ENCODE results near the gene MOV10. TPM values are rescaled to one million over a fixed set of nuclear protein-coding genes. Genes with fewer than 3 reads are reported as not detected.

The MOV10 gene
- total RNA-seq, 1 donor from 2014 or later = 36.4 TPM

GRCh38 chr1:112711670-112712069 lies 37.2 kb downstream of the MOV10 start:
- H3K9me3 Mint-ChIP-seq = no peaks in the 10 kb centered on the region
- ATAC-seq (ENCODE audit: low read depth) = no peak
- POLR2A ChIA-PET = no interaction called here
- DNase-seq = no peak
- TF ChIP-seq CTCF (IDR thresholded peaks at IDR 0.05) = no peak
- H3K4me3 Mint-ChIP-seq = no peak overlapping the region
- no peaks in the 10 kb centered on the region for H3K36me3 Mint-ChIP-seq (ENCODE audit: low read depth)
- CTCF ChIA-PET = interaction anchor here (4.8 to 6.5 kb wide), 2 partner anchors 210 to 320 kb away, joined by 48 to 50 read pairs; no protein-coding TSS in a partner anchor
- peaks cover 34% of the 10 kb centered on the region for H3K4me1 Mint-ChIP-seq
- H3K27ac Mint-ChIP-seq = no peak overlapping the region
- intact Hi-C loops (cut with micrococcal nuclease) = loop anchor here (10.0 kb wide), 1 partner anchor 1213 kb away; the partner anchor contains the start of gene HIPK1
- H3K27me3 Mint-ChIP-seq = no peaks in the 10 kb centered on the region

DNA sequence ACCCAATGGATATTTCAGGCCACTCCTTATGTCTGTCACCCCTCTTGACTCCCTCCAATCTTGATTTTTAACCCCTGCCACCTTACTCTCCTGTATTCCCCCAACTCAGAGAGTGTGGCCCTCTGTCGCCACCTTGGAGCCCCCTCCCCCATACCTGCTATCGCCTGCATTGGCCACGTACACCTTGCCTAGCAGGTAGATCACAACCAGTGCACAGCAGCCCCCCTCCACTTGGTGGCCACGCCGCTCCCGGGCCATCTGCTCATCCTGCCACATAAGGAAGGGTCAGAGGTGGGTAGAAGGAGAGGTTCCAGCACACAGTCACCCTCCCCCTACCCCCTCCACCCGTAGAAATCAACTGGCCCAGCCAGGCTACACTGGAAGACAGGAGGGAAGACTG lies 37.7 kb downstream of the MOV10 start:
- DNase-seq = no peak
- Mint-ChIP-seq H3K27ac (no peak overlapping the region), H3K27me3 (no peaks in the 10 kb centered on the region), H3K4me1 (peaks cover 35% of the 10 kb centered on the region), H3K9me3 (no peaks in the 10 kb centered on the region), H3K36me3 (ENCODE audit: low read depth) (no peaks in the 10 kb centered on the region), H3K4me3 (no peak overlapping the region)
- intact Hi-C loops (cut with micrococcal nuclease) = loop anchor here (10.0 kb wide), 1 partner anchor 1213 kb away; the partner anchor contains the start of gene HIPK1
- POLR2A ChIA-PET = no interaction called here
- TF ChIP-seq CTCF (IDR thresholded peaks at IDR 0.05) = no peak
- CTCF ChIA-PET = interaction anchor here (0.7 to 6.5 kb wide), 2 partner anchors 211 to 1226 kb away, joined by 3 to 50 read pairs; no protein-coding TSS in a partner anchor
- no peak for ATAC-seq (ENCODE audit: low read depth)

- Mint-ChIP-seq H3K36me3 (ENCODE audit: low read depth) (no peaks in the 10 kb centered on the region), H3K27ac (peak overlapping the region; percentile 61)
- ATAC-seq (ENCODE audit: low read depth) = no peak
These were observed 38.3 kb downstream of the MOV10 start for GRCh38 chr1:112712701-112713128.

DNA sequence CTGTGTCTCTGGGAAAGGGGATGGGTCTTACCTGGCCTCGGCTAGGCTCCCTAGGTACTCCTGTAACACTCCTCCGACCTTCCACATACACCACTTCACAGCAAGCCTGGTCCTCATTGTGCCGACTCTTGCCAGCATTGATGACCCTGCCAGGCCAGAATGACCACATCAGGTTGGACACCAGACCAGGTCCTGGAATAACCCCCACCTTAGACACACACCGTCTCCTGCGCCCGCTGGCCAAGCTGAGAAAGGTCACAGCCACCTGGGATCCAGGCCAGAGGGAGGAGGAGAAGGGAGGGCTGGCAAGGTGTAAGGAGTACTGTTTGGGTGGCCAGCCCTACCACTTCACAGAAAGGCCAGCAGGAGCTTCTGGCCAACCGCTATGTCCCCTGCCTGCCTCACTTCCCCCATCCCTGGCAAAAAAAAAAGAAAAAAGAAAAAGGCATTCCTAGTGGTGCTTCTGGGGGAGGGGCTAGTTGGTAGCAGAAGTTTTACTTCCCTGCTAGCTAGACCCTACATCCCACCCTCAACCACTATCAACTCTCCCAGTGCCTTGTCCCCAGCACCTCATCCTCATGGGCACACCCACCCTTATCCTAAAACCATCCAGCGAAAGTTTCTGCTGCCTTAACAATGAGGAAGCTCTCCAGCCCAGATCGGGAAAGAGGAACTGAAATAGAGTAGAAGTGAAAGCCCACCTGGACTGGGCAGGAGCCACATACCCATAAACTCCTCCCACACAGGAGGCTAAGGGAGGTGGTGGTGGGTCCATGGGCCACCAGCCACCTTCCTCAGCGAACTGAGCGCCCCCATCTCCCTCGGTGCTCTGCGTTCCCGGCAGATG lies 39.2 kb downstream of the MOV10 start:
- Mint-ChIP-seq H3K27me3 (no peaks in the 10 kb centered on the region), H3K36me3 (ENCODE audit: low read depth) (no peaks in the 10 kb centered on the region), H3K27ac (peak overlapping the region; percentile 61), H3K4me3 (peak overlapping the region; percentile 84), H3K4me1 (peaks cover 37% of the 10 kb centered on the region), H3K9me3 (no peaks in the 10 kb centered on the region)
- ChIA-PET POLR2A (interaction anchor here (0.6 to 3.6 kb wide), 7 partner anchors 9 to 359 kb away, joined by 3 to 31 read pairs (median 7); partner anchors contain the start of genes CAPZA1, LRIG2, SLC16A1 and ST7L), CTCF (interaction anchor here (1.0 to 3.2 kb wide), 3 partner anchors 9 to 359 kb away, joined by 5 to 20 read pairs (median 8); partner anchors contain the start of gene LRIG2)
- intact Hi-C loops (cut with micrococcal nuclease) = loop anchor here (10.0 kb wide), 1 partner anchor 1211 kb away; the partner anchor contains the start of gene HIPK1
- ATAC-seq (ENCODE audit: low read depth) = peak; percentile 18
- no peak for TF ChIP-seq CTCF (IDR thresholded peaks at IDR 0.05)
- no peak for DNase-seq

More at GRCh38 chr1:112712701-112713128, 38.3 kb downstream of the MOV10 start:
- Mint-ChIP-seq H3K9me3 (no peaks in the 10 kb centered on the region), H3K4me1 (peaks cover 34% of the 10 kb centered on the region), H3K4me3 (peak overlapping the region; percentile 15), H3K27me3 (no peaks in the 10 kb centered on the region)
- intact Hi-C loops (cut with micrococcal nuclease) = loop anchor here (10.0 kb wide), 1 partner anchor 1212 kb away; the partner anchor contains the start of gene HIPK1
- TF ChIP-seq CTCF (IDR thresholded peaks at IDR 0.05) = no peak
- CTCF ChIA-PET = interaction anchor here (0.7 to 6.5 kb wide), 2 partner anchors 211 to 1226 kb away, joined by 3 to 50 read pairs; no protein-coding TSS in a partner anchor
- no peak for DNase-seq
- POLR2A ChIA-PET = no interaction called here
